ENCODE data around the gene TRPM3.

GRCh38 chr9:70494221-70494620, 627.2 kb downstream of the TRPM3 start:
- TF ChIP-seq EZH2 (IDR thresholded peaks at IDR 0.05) (no peak), POLR2AphosphoS5 (IDR thresholded peaks at IDR 0.05; ENCODE audit: borderline replicate concordance, low read depth, low read length) (no peak)
